Measurements from ENCODE around the gene COLQ. TPM values are rescaled to one million over a fixed set of nuclear protein-coding genes. Genes with fewer than 3 reads are reported as not detected.

COLQ gene
- polyA plus RNA-seq, 2 of the 4 experiments (the other 2 are of a cell fraction): 0.71 to 1.1 TPM

- no peak for DNase-seq (ENCODE audit: low read depth in 1 of 2, low spot score in 1 of 2)
- no peak overlapping the region for H3K4me3 ChIP-seq
- no peak overlapping the region for H3K27ac ChIP-seq
- WGBS (ENCODE audit: missing lambda C conversion rate): 88% methylated on average over 9 of the region's 9 CpGs
- ChIA-PET CTCF (interaction anchor here (0.9 to 2.6 kb wide), 7 partner anchors 11 to 456 kb away, joined by 3 to 12 read pairs (median 4); no protein-coding TSS in a partner anchor), POLR2A (interaction anchor here (1.4 kb wide), 1 partner anchor 43 kb away, joined by 3 read pairs; the partner anchor contains the start of genes BTD and HACL1)
- H3K4me2 ChIP-seq: no peak overlapping the region
- peaks cover 6% of the 10 kb centered on the region; the same call in 1 of the 3 replicates for H3K4me1 ChIP-seq
- no peak for ATAC-seq
- FAIRE-seq: no peak
- no peak for TF ChIP-seq MAZ (IDR thresholded peaks at IDR 0.05; ENCODE audit: borderline replicate concordance, low read depth, low read length)
- TF ChIP-seq KDM5A (IDR thresholded peaks at IDR 0.05): no peak
- TF ChIP-seq BCL3 (IDR thresholded peaks at IDR 0.05): no peak
- TF ChIP-seq POLR2A (IDR thresholded peaks at IDR 0.05; ENCODE audit: low read length): no peak
- no peak for TF ChIP-seq ZC3H11A (IDR thresholded peaks at IDR 0.05)
- no peak for TF ChIP-seq NPAS2 (CRISPR knock-in tag; IDR thresholded peaks at IDR 0.05; ENCODE audit: borderline replicate concordance)
- TF ChIP-seq, protein P1, sequence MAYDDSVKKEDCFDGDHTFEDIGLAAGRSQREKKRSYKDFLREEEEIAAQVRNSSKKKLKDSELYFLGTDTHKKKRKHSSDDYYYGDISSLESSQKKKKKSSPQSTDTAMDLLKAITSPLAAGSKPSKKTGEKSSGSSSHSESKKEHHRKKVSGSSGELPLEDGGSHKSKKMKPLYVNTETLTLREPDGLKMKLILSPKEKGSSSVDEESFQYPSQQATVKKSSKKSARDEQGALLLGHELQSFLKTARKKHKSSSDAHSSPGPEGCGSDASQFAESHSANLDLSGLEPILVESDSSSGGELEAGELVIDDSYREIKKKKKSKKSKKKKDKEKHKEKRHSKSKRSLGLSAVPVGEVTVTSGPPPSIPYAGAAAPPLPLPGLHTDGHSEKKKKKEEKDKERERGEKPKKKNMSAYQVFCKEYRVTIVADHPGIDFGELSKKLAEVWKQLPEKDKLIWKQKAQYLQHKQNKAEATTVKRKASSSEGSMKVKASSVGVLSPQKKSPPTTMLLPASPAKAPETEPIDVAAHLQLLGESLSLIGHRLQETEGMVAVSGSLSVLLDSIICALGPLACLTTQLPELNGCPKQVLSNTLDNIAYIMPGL (CRISPR knock-in tag; IDR thresholded peaks at IDR 0.05; ENCODE audit: borderline replicate concordance): no peak
- TF ChIP-seq, protein P2, sequence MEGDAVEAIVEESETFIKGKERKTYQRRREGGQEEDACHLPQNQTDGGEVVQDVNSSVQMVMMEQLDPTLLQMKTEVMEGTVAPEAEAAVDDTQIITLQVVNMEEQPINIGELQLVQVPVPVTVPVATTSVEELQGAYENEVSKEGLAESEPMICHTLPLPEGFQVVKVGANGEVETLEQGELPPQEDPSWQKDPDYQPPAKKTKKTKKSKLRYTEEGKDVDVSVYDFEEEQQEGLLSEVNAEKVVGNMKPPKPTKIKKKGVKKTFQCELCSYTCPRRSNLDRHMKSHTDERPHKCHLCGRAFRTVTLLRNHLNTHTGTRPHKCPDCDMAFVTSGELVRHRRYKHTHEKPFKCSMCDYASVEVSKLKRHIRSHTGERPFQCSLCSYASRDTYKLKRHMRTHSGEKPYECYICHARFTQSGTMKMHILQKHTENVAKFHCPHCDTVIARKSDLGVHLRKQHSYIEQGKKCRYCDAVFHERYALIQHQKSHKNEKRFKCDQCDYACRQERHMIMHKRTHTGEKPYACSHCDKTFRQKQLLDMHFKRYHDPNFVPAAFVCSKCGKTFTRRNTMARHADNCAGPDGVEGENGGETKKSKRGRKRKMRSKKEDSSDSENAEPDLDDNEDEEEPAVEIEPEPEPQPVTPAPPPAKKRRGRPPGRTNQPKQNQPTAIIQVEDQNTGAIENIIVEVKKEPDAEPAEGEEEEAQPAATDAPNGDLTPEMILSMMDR (IDR thresholded peaks at IDR 0.05): no peak
- TF ChIP-seq ELK1 (IDR thresholded peaks at IDR 0.05; ENCODE audit: low read depth, low read length): no peak
- no peak for TF ChIP-seq PBX3 (IDR thresholded peaks at IDR 0.05)
- no peaks in the 10 kb centered on the region for H3K9me3 ChIP-seq
These were observed 37.1 kb upstream of the COLQ start for GRCh38 chr3:15558581-15558980.

GRCh38 chr3:15557511-15557946 lies 36.0 kb upstream of the COLQ start:
- H3K4me2 ChIP-seq: peak overlapping the region; percentile 45
- H3K4me1 ChIP-seq: peaks cover 6% of the 10 kb centered on the region; the same call in 1 of the 3 replicates
- WGBS (ENCODE audit: missing lambda C conversion rate): 5% methylated on average over 3 of the region's 3 CpGs
- CTCF ChIA-PET: interaction anchor here (0.6 to 3.0 kb wide), 22 partner anchors 10 to 455 kb away, joined by 3 to 12 read pairs (median 4); no protein-coding TSS in a partner anchor
- TF ChIP-seq RAD21 (conservative IDR thresholded peaks at IDR 0.05 in 1 of 2, IDR thresholded peaks at IDR 0.05 in 1 of 2): peak; percentile 48 to 59
- no peak for TF ChIP-seq POLR2AphosphoS2 (conservative IDR thresholded peaks at IDR 0.05; ENCODE audit: low read length)
- TF ChIP-seq RARB (CRISPR knock-in tag; IDR thresholded peaks at IDR 0.05): no peak
- TF ChIP-seq SMC3 (IDR thresholded peaks at IDR 0.05): peak; percentile 54
- TF ChIP-seq, protein P2 (IDR thresholded peaks at IDR 0.05): peak; percentile 69
- no peak for TF ChIP-seq BHLHE40 (IDR thresholded peaks at IDR 0.05; ENCODE audit: low read depth, low read length)
- peak; percentile 44 for TF ChIP-seq MAFK (IDR thresholded peaks at IDR 0.05; ENCODE audit: partially characterized antibody)
- TF ChIP-seq CEBPB (IDR thresholded peaks at IDR 0.05): no peak
- H3K27ac ChIP-seq: 0 out of 6 replicates have a peak overlapping the region, but pooled peaks of 1 of the 2 experiments have one; percentile 38
- POLR2A ChIA-PET: interaction anchor here (1.4 kb wide), 1 partner anchor 44 kb away, joined by 3 read pairs; the partner anchor contains the start of genes BTD and HACL1
- ATAC-seq (peak; percentile 96 to 99), DNase-seq (ENCODE audit: low read depth in 1 of 2, low spot score in 1 of 2) (peak; percentile 28 to 81), FAIRE-seq (peak; percentile 54)
- no peaks in the 10 kb centered on the region for H3K9me3 ChIP-seq
- H3K4me3 ChIP-seq: no peak overlapping the region
